Omental fat pad (tissue), 4 donors: Measurements from ENCODE around the gene BIN1. TPM values are rescaled to one million over a fixed set of nuclear protein-coding genes. Genes with fewer than 3 reads are reported as not detected.

Experiments used
- ATAC-seq: fragments of 150-250 bp; one replicate; pipeline ENCODE4 v1.9.1; 2016; ENCODE audit warnings: mild to moderate bottlenecking, moderate library complexity; ENCODE audit not compliant: low FRiP score
- DNase-seq: peaks from one replicate; pipeline ENCODE4 v3.0.0-alpha.2; 2019; ENCODE audit warnings: low spot score
- CTCF ChIP-seq, 3 donors: fragments of 450-650 bp; IDR thresholded peaks; one replicate each; pipeline ENCODE4 v1.5.1; 2016 to 2017; ENCODE audit warnings: antibody characterized with exemption in 3 of 3, mild to moderate bottlenecking in 3 of 3, moderate library complexity in 2 of 3
- total RNA-seq, 4 donors: library from RNA; depleted of rRNA; stranded (reverse); fragments of >200 nt; gene quantifications; one replicate each; pipeline ENCODE4 v1.1.0, GENCODE V29; 2016

BIN1 gene
- total RNA-seq, 4 donors from 2014 or later: 64.2 to 78.5 (median 73.2) TPM

GRCh38 chr2:127057371-127058245, 49.3 kb downstream of the BIN1 start:
- DNase-seq (no peak), ATAC-seq (no peak)
- no peak for TF ChIP-seq CTCF (IDR thresholded peaks at IDR 0.05)

- DNase-seq: no peak
- ATAC-seq: no peak
- no peak for TF ChIP-seq CTCF (IDR thresholded peaks at IDR 0.05)
Observed at GRCh38 chr2:127056631-127057370, 50.2 kb downstream of the BIN1 start.

- no peak for TF ChIP-seq CTCF (IDR thresholded peaks at IDR 0.05)
- ATAC-seq: no peak
- DNase-seq: no peak
Observed at GRCh38 chr2:127056086-127056485, 50.9 kb downstream of the BIN1 start.

DNA sequence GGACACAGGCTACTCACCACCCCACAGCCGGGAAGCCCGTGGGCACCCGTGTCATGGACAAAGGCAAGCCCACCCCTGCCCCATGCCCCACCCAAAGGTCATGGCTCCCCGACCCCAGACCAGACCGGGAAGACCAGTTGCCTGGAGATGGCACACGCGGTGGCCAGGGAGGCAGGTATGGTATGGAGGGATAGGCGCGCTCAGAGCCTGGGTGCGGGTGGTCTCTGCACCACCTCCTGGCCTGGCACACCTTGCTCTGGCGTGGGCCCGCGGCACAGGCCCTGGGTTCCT, 51.2 kb downstream of the BIN1 start:
- no peak for DNase-seq
- no peak for ATAC-seq

DNA sequence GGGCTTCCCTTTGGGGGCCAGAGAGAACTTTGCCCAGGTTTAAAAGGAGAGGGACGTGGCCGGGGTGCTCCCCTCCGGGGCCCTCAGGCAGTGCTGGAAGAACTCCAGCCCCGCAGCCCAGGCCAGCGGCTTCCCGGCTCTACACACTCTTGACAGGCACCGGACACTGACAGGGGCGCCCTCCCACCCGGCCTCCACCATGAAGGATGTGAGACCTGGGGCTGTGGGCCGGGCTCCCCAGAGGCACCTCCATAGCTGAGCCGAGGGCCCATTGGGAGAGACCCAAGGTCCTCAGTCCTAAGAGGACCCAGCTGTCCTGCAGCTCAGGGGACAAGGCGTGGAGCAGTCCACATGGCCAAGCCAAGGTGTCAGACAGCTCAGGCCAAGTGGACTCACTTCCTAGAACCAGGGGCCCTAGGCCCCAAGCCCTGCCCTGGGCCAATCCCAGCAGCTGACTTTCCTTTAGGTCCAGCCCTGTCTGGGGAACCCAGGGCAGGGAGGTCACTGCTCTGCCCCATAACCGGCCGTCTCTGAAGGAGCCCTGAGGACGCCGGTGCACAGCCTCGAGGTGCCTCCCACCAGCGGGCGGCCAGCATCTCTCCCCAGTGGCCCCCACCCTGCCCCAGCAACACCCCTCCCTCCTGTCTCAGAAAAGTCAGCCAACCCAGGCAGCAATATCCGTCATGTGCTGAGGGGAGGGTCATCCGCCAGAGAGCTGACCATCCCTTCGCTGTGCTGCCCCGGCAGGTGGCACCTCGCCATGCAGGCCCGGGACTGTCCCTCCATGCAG, 51.8 kb downstream of the BIN1 start:
- DNase-seq: no peak
- no peak for TF ChIP-seq CTCF (IDR thresholded peaks at IDR 0.05)

More for the DNA sequence above, 51.2 kb downstream of the BIN1 start:
- no peak for TF ChIP-seq CTCF (IDR thresholded peaks at IDR 0.05)

DNA sequence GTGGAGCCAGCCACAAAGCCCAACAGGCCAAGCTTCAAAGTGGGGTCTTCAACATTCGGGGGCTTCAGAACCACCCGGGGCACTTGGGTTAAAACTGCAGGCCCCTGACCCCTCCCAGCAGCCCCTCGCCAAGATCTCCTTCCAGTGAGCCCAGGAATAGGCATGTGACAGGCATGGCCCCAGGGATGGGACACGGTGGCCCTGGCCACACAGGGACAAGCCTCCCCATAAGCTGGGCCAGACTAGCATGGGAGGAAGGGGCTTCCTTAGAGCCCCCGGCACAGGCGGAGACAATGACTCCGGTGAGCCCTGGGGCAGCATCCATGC, 52.4 kb downstream of the BIN1 start:
- TF ChIP-seq CTCF (IDR thresholded peaks at IDR 0.05): no peak
- DNase-seq (no peak), ATAC-seq (no peak)

More for the DNA sequence above, 51.8 kb downstream of the BIN1 start:
- ATAC-seq: peak; percentile 20
